SU-DHL-6 (cell line): ENCODE results near the gene KCNC1.

ENCODE experiments used
- H2AFZ ChIP-seq: fragments of 200-600 bp; sonication (generic); 2 replicates; pipeline ENCODE4 v1.6.1; 2014; ENCODE audit warnings: low read depth, mild to moderate bottlenecking, moderate library complexity, mixed read lengths, antibody characterized with exemption, low read length; ENCODE audit not compliant: severe bottlenecking
- H3F3A ChIP-seq: fragments of 200-600 bp; shearing (Covaris generic); 2 replicates; pipeline ENCODE4 v1.6.0; 2016; ENCODE audit warnings: antibody characterized with exemption, mild to moderate bottlenecking; ENCODE audit not compliant: insufficient read depth
- H3K27ac ChIP-seq: fragments of 200-600 bp; sonication (generic); 2 replicates; pipeline ENCODE4 v1.5.1; 2016; ENCODE audit warnings: low read depth, mild to moderate bottlenecking, low read length, moderate library complexity, mixed read lengths
- H3K27me3 ChIP-seq: fragments of 200-600 bp; sonication (generic), shearing (Covaris generic); 2 replicates; pipeline ENCODE4 v1.6.0; 2014; ENCODE audit warnings: mild to moderate bottlenecking, low read length
- H3K36me3 ChIP-seq: fragments of 200-600 bp; sonication (generic); 2 replicates; pipeline ENCODE4 v1.6.1; 2014; ENCODE audit warnings: mild to moderate bottlenecking, low read length, mixed read lengths
- H3K4me2 ChIP-seq: fragments of 300-600, 200-600 bp; shearing (Covaris generic), sonication (generic); 2 replicates; pipeline ENCODE4 v1.6.0; 2014; ENCODE audit warnings: low read length, low read depth, mild to moderate bottlenecking; ENCODE audit not compliant: poor library complexity, severe bottlenecking
- H3K4me3 ChIP-seq: fragments of 200-600 bp; sonication (generic); 2 replicates; pipeline ENCODE4 v1.5.1; 2014; ENCODE audit warnings: antibody characterized with exemption, low read length, mild to moderate bottlenecking, mixed read lengths; ENCODE audit not compliant: insufficient read depth, poor library complexity, severe bottlenecking
- H3K79me2 ChIP-seq: fragments of 200-600 bp; sonication (generic); 2 replicates; pipeline ENCODE4 v1.6.1; 2014; ENCODE audit warnings: mild to moderate bottlenecking, low read length, moderate library complexity; ENCODE audit not compliant: insufficient read depth
- H3K9ac ChIP-seq: fragments of 200-600 bp; sonication (generic); 2 replicates; pipeline ENCODE4 v1.7.0; 2014; ENCODE audit warnings: mild to moderate bottlenecking, low read length
- H3K9me2 ChIP-seq: fragments of 200-600 bp; sonication (generic); replicated peaks from 2 replicates; pipeline ENCODE4 v1.6.1; 2014; ENCODE audit warnings: low read length; ENCODE audit not compliant: insufficient read depth
- H3K9me3 ChIP-seq: fragments of 200-600 bp; sonication (generic); 2 replicates; pipeline ENCODE4 v1.6.1; 2014; ENCODE audit warnings: low read length, mixed read lengths; ENCODE audit not compliant: insufficient read depth
- H4K20me1 ChIP-seq: fragments of 200-600 bp; sonication (generic); 2 replicates; pipeline ENCODE4 v1.6.1; 2014; ENCODE audit warnings: low read depth, mild to moderate bottlenecking, antibody characterized with exemption, low read length, moderate library complexity, mixed read lengths
- EZH2phosphoT487 ChIP-seq: fragments of 200-600 bp; sonication (generic), shearing (Covaris generic); conservative IDR thresholded peaks from 2 replicates; pipeline ENCODE4 v1.6.1; 2018; ENCODE audit warnings: mild to moderate bottlenecking, antibody characterized with exemption, low read length, moderate library complexity, mixed read lengths
- TF ChIP-seq, protein P1 (sequence below): fragments of 200-600 bp; sonication (generic); IDR thresholded peaks from one replicate; pipeline ENCODE4 v1.5.1; 2017; ENCODE audit warnings: antibody characterized with exemption, mild to moderate bottlenecking, low read length, moderate library complexity; ENCODE audit not compliant: insufficient read depth, poor library complexity, severe bottlenecking

KCNC1 gene

DNA sequence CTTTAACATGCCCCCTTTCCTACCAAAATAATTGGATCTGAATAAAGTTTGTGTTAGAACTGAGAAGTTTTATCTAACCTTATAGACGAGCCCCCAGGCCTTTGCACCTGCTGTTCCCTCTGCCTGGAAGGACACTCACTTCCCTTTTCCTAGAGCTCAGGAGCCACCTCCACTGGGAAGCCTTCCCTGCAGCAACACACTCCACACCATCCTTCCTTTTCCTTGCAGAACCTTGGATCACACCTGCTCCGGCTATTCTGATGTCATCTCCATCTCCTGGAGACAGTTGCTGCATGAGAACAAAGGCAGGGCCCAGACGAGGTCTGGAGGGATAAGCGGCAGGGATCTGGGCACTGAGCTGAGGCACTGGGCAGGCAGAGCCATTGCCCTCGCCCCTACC is 37.8 kb upstream of the KCNC1 start:
- Histone ChIP-seq H3K9ac (no peak overlapping the region), H3F3A (no peaks in the 10 kb centered on the region), H2AFZ (no peak overlapping the region), H3K36me3 (no peaks in the 10 kb centered on the region), H4K20me1 (no peaks in the 10 kb centered on the region), H3K9me2 (no peaks in the 10 kb centered on the region), H3K27me3 (no peaks in the 10 kb centered on the region), H3K4me2 (no peak overlapping the region), H3K4me3 (no peak overlapping the region), H3K9me3 (no peaks in the 10 kb centered on the region), H3K27ac (no peak overlapping the region), H3K79me2 (no peaks in the 10 kb centered on the region)
- no peak for TF ChIP-seq EZH2phosphoT487
- TF ChIP-seq, protein P1, sequence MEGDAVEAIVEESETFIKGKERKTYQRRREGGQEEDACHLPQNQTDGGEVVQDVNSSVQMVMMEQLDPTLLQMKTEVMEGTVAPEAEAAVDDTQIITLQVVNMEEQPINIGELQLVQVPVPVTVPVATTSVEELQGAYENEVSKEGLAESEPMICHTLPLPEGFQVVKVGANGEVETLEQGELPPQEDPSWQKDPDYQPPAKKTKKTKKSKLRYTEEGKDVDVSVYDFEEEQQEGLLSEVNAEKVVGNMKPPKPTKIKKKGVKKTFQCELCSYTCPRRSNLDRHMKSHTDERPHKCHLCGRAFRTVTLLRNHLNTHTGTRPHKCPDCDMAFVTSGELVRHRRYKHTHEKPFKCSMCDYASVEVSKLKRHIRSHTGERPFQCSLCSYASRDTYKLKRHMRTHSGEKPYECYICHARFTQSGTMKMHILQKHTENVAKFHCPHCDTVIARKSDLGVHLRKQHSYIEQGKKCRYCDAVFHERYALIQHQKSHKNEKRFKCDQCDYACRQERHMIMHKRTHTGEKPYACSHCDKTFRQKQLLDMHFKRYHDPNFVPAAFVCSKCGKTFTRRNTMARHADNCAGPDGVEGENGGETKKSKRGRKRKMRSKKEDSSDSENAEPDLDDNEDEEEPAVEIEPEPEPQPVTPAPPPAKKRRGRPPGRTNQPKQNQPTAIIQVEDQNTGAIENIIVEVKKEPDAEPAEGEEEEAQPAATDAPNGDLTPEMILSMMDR = no peak

DNA sequence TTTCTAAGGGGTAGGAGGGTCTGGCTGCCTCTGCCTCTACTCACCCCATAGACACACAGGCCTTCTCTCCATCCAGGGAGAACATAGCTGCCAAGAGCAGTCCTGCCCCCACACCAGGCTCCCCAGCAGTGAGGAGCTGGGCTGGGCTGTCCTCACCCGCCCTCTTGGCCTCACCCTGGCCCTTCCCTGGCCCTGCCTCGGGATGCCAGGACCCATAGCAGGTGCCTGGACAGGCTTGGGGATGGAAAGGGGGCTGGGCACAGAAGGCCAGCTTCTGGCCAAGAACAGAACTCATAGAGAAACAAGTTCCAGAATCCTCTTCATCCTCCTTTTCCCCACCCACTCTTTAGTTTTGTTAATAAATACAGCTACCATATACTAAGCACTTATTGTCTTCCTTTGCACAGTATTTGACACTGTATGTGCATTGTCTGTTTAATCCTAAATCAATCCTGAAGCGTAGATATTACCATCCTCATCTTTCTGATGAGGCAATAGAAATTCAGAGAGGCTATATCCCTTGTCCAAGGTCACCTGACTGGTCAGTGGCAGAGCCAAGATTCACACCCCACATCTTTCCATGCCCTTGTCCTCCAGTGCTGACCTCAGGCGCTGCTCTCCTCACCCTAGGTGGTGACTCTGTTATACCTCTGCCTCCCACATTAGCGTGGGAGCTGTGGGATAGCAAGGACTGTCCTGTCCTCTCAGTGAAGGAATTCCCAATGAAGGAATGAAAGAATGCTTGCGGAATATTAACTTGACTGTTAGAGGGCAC is 37.2 kb upstream of the KCNC1 start:
- no peaks in the 10 kb centered on the region for H3F3A ChIP-seq
- no peak overlapping the region for H3K4me2 ChIP-seq
- H3K27ac ChIP-seq = no peak overlapping the region
- TF ChIP-seq, protein P1 = no peak
- no peak for TF ChIP-seq EZH2phosphoT487
- H3K9ac ChIP-seq = no peak overlapping the region
- H3K4me3 ChIP-seq = no peak overlapping the region
- no peaks in the 10 kb centered on the region for H3K9me3 ChIP-seq
- H3K27me3 ChIP-seq = no peaks in the 10 kb centered on the region
- no peaks in the 10 kb centered on the region for H3K79me2 ChIP-seq
- no peaks in the 10 kb centered on the region for H3K36me3 ChIP-seq
- H2AFZ ChIP-seq = no peak overlapping the region
- no peaks in the 10 kb centered on the region for H3K9me2 ChIP-seq
- no peaks in the 10 kb centered on the region for H4K20me1 ChIP-seq

DNA sequence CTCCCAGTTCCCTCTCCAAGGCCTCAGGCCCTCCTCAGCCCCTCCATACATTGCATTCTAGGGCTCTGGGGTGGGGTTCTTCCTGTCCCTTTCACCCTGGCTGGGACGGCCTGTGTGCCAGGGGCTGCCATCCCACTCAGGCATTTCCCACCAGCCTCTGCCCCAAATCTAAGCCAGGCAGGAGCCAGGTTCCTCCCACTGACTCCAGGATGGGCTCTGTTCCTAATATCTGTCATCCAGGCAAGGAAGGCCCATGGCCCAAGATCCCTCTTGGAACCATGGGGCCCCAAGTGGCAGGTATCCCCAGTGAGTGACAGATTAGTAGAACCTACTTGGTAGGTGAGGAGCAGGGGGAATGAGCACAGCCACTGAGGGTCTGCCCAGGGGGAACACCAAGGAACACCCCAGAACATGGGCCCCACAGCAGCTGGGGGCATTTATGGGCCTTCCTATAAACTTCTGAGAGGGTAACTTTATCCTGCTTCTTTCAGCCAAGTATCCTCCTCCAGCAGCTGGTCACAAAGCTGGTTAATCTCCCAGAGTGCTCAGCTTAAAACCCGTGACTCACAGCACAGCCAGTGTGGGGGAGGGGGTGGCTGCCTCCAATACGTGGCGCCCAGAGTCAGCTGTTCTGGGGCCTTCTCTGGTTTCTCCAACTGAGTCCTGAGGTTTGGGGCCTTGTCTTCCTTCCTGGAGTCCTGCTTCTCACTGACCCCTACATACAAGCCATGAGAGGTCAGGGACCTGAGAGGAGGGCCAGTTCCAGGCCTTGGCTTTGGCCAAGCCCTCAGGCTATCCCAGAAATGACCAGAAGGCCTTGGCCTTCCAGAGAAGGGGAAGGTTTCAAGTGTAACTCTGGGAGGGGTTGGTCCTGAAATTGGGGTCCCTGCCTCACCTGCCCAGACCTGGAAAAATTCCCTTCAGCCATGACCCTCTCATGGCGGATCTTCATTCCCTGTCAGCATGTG is 35.1 kb upstream of the KCNC1 start:
- no peaks in the 10 kb centered on the region for H3K79me2 ChIP-seq
- H3K27me3 ChIP-seq = no peaks in the 10 kb centered on the region
- H3K27ac ChIP-seq = no peak overlapping the region
- no peaks in the 10 kb centered on the region for H3K9me2 ChIP-seq
- H3F3A ChIP-seq = no peaks in the 10 kb centered on the region
- no peaks in the 10 kb centered on the region for H3K36me3 ChIP-seq
- no peak overlapping the region for H3K4me3 ChIP-seq
- no peaks in the 10 kb centered on the region for H4K20me1 ChIP-seq
- TF ChIP-seq, protein P1 = no peak
- TF ChIP-seq EZH2phosphoT487 = no peak
- H3K9me3 ChIP-seq = no peaks in the 10 kb centered on the region
- H3K9ac ChIP-seq = no peak overlapping the region
- no peak overlapping the region for H2AFZ ChIP-seq
- H3K4me2 ChIP-seq = no peak overlapping the region
